Posterior cingulate gyrus (tissue), 11 donors: ENCODE results near the gene RAPGEF4.
A peak's percentile ranks its signal among the peaks of the same experiment; 100 is the strongest.

Experiments used
- DNase-seq, 10 donors: peaks; one replicate each; pipeline versions ENCODE4 v3.0.0 to v3.0.0-alpha.2; 2020 to 2021; ENCODE audit warnings: mixed read lengths in 3 of 10
- intact Hi-C: fragments of 100-400 bp; cut with DNase I; formaldehyde crosslinking; loops from one replicate; pipeline ENCODE4 v1.15.1; 2023

Gene RAPGEF4

GRCh38 chr2:172985139-172985892 is 249.7 kb downstream of the RAPGEF4 start:
- DNase-seq: peak in 1 of 10 donors; percentile 82

GRCh38 chr2:172986040-172986439 is 250.4 kb downstream of the RAPGEF4 start:
- DNase-seq: no peak
- intact Hi-C loops: no loop called here

More at GRCh38 chr2:172985139-172985892, 249.7 kb downstream of the RAPGEF4 start:
- intact Hi-C loops: no loop called here

GRCh38 chr2:172988728-172989127 is 253.1 kb downstream of the RAPGEF4 start:
- no peak for DNase-seq
- intact Hi-C loops: no loop called here

GRCh38 chr2:172991031-172991430 is 255.4 kb downstream of the RAPGEF4 start:
- DNase-seq: no peak
- intact Hi-C loops: no loop called here

- intact Hi-C loops: no loop called here
- no peak for DNase-seq
These were observed 257.5 kb downstream of the RAPGEF4 start for GRCh38 chr2:172993139-172993538.

GRCh38 chr2:172993931-172994717 is 258.5 kb downstream of the RAPGEF4 start:
- intact Hi-C loops: no loop called here
- no peak for DNase-seq

- intact Hi-C loops: no loop called here
- DNase-seq: no peak
These were observed 259.2 kb downstream of the RAPGEF4 start for GRCh38 chr2:172994864-172995263.

GRCh38 chr2:172995323-172996244 is 259.9 kb downstream of the RAPGEF4 start:
- peak in 1 of 10 donors; percentile 77 for DNase-seq

GRCh38 chr2:172996387-172996961 is 260.8 kb downstream of the RAPGEF4 start:
- intact Hi-C loops: no loop called here
- no peak for DNase-seq

More at GRCh38 chr2:172995323-172996244, 259.9 kb downstream of the RAPGEF4 start:
- intact Hi-C loops: no loop called here

- no peak for DNase-seq
- intact Hi-C loops: no loop called here
These were observed 261.4 kb downstream of the RAPGEF4 start for GRCh38 chr2:172997031-172997430.

GRCh38 chr2:172998547-172999272 is 263.1 kb downstream of the RAPGEF4 start:
- intact Hi-C loops: no loop called here
- no peak for DNase-seq

GRCh38 chr2:172999641-173000386 is 264.2 kb downstream of the RAPGEF4 start:
- no peak for DNase-seq
- intact Hi-C loops: no loop called here

GRCh38 chr2:173001664-173002604 is 266.3 kb downstream of the RAPGEF4 start:
- intact Hi-C loops: no loop called here
- DNase-seq: no peak

GRCh38 chr2:173002751-173003541 is 267.3 kb downstream of the RAPGEF4 start:
- intact Hi-C loops: no loop called here
- no peak for DNase-seq

GRCh38 chr2:173008786-173009185 is 273.1 kb downstream of the RAPGEF4 start:
- intact Hi-C loops: no loop called here
- no peak for DNase-seq

GRCh38 chr2:173010233-173010632 is 274.6 kb downstream of the RAPGEF4 start:
- no peak for DNase-seq
- intact Hi-C loops: no loop called here

GRCh38 chr2:173016451-173016850 is 280.8 kb downstream of the RAPGEF4 start:
- no peak for DNase-seq
- intact Hi-C loops: no loop called here
